Neural cell (in vitro differentiated cells): Measurements from ENCODE around the gene L3MBTL4.

ENCODE experiments used
- CTCF ChIP-seq: fragments of 450-650 bp; IDR thresholded peaks from 2 replicates; pipeline ENCODE4 v1.5.1; 2014; ENCODE audit warnings: antibody characterized with exemption, mild to moderate bottlenecking, moderate library complexity; ENCODE audit not compliant: poor library complexity, severe bottlenecking
- EP300 ChIP-seq: fragments of 450-650 bp; conservative IDR thresholded peaks from 2 replicates; pipeline ENCODE4 v1.6.1; 2014; ENCODE audit warnings: antibody characterized with exemption, mild to moderate bottlenecking, moderate library complexity; ENCODE audit not compliant: poor library complexity, severe bottlenecking
- EZH2 ChIP-seq: fragments of 200-600, 300-800 bp; shearing (Covaris generic), sonication (generic); IDR thresholded peaks from 2 replicates; pipeline ENCODE4 v1.6.1; 2014; ENCODE audit warnings: antibody characterized with exemption, low read length, borderline replicate concordance, mild to moderate bottlenecking; ENCODE audit not compliant: insufficient read depth, poor library complexity, severe bottlenecking
- MXI1 ChIP-seq: fragments of 450-650 bp; conservative IDR thresholded peaks from 2 replicates; pipeline ENCODE4 v1.6.1; 2014; ENCODE audit warnings: antibody characterized with exemption, mild to moderate bottlenecking; ENCODE audit not compliant: poor library complexity, severe bottlenecking
- POLR2AphosphoS5 ChIP-seq: IDR thresholded peaks from 2 replicates; pipeline ENCODE4 v1.6.1; 2012
- RAD21 ChIP-seq: fragments of 450-650 bp; conservative IDR thresholded peaks from 2 replicates; pipeline ENCODE4 v1.6.1; 2014; ENCODE audit warnings: antibody characterized with exemption, mild to moderate bottlenecking, moderate library complexity
- SMC3 ChIP-seq: fragments of 450-650 bp; conservative IDR thresholded peaks from 2 replicates; pipeline ENCODE4 v1.6.1; 2014; ENCODE audit warnings: antibody characterized with exemption, mild to moderate bottlenecking, moderate library complexity; ENCODE audit not compliant: poor library complexity
- TAF1 ChIP-seq: IDR thresholded peaks from 2 replicates; pipeline ENCODE4 v1.6.1; 2012; ENCODE audit warnings: low read depth
- TF ChIP-seq, protein P1 (sequence below): IDR thresholded peaks from 2 replicates; pipeline ENCODE4 v1.6.1; 2012; ENCODE audit warnings: borderline replicate concordance

DNA sequence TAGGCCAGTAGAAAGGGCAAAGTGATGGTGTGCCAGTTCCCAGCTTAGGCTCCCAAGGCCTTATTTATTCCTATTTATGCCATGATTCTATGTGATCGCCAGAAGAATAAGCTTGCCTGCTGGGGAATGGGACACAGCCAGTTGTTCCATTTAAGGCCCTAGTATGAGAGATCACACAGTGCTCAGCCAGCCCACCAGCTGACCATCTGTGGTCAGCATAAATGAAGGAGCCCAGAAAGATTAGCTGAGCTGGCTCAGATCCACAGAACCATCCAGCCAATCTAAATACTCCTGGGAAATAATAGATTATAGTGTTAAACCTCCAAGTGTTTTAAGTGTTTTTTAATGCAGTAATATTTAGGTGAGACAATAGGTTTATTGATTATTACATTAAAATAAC, 12.6 kb upstream of the L3MBTL4 start:
- TF ChIP-seq EZH2 (no peak), SMC3 (no peak), CTCF (no peak), TAF1 (no peak), EP300 (no peak), POLR2AphosphoS5 (no peak), RAD21 (no peak), MXI1 (no peak)
- TF ChIP-seq, protein P1, sequence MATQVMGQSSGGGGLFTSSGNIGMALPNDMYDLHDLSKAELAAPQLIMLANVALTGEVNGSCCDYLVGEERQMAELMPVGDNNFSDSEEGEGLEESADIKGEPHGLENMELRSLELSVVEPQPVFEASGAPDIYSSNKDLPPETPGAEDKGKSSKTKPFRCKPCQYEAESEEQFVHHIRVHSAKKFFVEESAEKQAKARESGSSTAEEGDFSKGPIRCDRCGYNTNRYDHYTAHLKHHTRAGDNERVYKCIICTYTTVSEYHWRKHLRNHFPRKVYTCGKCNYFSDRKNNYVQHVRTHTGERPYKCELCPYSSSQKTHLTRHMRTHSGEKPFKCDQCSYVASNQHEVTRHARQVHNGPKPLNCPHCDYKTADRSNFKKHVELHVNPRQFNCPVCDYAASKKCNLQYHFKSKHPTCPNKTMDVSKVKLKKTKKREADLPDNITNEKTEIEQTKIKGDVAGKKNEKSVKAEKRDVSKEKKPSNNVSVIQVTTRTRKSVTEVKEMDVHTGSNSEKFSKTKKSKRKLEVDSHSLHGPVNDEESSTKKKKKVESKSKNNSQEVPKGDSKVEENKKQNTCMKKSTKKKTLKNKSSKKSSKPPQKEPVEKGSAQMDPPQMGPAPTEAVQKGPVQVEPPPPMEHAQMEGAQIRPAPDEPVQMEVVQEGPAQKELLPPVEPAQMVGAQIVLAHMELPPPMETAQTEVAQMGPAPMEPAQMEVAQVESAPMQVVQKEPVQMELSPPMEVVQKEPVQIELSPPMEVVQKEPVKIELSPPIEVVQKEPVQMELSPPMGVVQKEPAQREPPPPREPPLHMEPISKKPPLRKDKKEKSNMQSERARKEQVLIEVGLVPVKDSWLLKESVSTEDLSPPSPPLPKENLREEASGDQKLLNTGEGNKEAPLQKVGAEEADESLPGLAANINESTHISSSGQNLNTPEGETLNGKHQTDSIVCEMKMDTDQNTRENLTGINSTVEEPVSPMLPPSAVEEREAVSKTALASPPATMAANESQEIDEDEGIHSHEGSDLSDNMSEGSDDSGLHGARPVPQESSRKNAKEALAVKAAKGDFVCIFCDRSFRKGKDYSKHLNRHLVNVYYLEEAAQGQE: no peak
